Colonic mucosa (tissue), 4 donors: Measurements from ENCODE around the gene GHDC. TPM values are rescaled to one million over a fixed set of nuclear protein-coding genes. Genes with fewer than 3 reads are reported as not detected.
"Not testable (repeated sequence)": the region's sequence is repeated elsewhere in the genome, so short reads cannot be mapped to it uniquely, and the experiment has no call there.

Experiments
- DNase-seq: peaks from one replicate; pipeline ENCODE4 v3.0.0-alpha.2; 2020
- H3K27ac ChIP-seq: fragments of 200-600 bp; one replicate; pipeline ENCODE4 v1.8.0; 2021
- H3K27me3 ChIP-seq: fragments of 200-600 bp; one replicate; pipeline ENCODE4 v1.8.0; 2021
- H3K36me3 ChIP-seq: fragments of 200-600 bp; one replicate; pipeline ENCODE4 v1.8.0; 2021
- H3K4me1 ChIP-seq: fragments of 200-600 bp; one replicate; pipeline ENCODE4 v1.8.0; 2021; ENCODE audit warnings: mild to moderate bottlenecking
- H3K4me3 ChIP-seq: fragments of 200-600 bp; one replicate; pipeline ENCODE4 v1.8.0; 2021
- H3K9ac ChIP-seq, 2 donors: one replicate each; pipeline ENCODE4 v1.7.0; 2013; ENCODE audit warnings: control low read depth in 2 of 2, low read depth in 2 of 2, low read length in 2 of 2
- H3K9me3 ChIP-seq: fragments of 200-600 bp; one replicate; pipeline ENCODE4 v1.8.0; 2021
- intact Hi-C: fragments of 100-400 bp; cut with DNase I; formaldehyde crosslinking; loops from one replicate; pipeline ENCODE4 v1.14.1; 2022
- total RNA-seq, 2 donors: library from RNA; stranded (reverse); fragmentation: NEBNext Ultra II Directional in 1 of 2; extraction: Animal tissue kit (Norgen Biotek cat#: 25700) in 1 of 2; gene quantifications; one replicate each; pipeline ENCODE4 v1.2.1, GENCODE V29; 2021
- TF ChIP-seq, protein P1 (sequence below): fragments of 200-600 bp; IDR thresholded peaks from one replicate; pipeline ENCODE4 v1.8.0; 2022; ENCODE audit warnings: antibody characterized with exemption, mild to moderate bottlenecking
- donor health status: healthy.
- donor health status: DM: no; HTN: no; CAD: no.
- donor health status: DM: no; HTN: no; CAD: no.

GHDC gene
- total RNA-seq, 2 donors from 2014 or later, result 20.6 to 23.0 TPM

DNA sequence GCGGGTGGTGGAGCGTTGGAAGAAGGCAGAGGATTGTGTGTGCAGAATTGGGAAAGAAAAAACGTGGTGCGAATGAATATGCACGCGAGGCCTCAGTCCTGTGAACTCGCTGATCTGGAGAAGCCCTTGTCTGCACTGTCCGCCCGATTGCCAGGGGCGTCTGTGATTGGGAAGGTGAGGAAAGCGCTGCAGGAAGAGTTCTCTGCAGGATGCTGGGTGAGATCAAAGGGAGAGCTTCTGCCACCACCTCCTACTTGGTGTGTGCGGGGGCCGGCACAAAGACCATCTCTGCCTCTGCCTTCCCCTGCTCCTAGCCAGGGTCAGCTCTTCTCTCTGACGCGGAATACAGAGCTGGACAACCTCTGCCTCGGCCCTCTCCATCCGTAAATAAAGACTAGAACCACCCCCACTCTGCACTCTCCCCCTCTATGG lies 38.7 kb downstream of the GHDC start:
- peak overlapping the region in 1 of 2 donors; percentile 34 for H3K9ac ChIP-seq
- H3K27me3 ChIP-seq, result no peaks in the 10 kb centered on the region
- intact Hi-C loops, result no loop called here
- H3K9me3 ChIP-seq, result no peaks in the 10 kb centered on the region
- DNase-seq, result no peak
- TF ChIP-seq, protein P1, sequence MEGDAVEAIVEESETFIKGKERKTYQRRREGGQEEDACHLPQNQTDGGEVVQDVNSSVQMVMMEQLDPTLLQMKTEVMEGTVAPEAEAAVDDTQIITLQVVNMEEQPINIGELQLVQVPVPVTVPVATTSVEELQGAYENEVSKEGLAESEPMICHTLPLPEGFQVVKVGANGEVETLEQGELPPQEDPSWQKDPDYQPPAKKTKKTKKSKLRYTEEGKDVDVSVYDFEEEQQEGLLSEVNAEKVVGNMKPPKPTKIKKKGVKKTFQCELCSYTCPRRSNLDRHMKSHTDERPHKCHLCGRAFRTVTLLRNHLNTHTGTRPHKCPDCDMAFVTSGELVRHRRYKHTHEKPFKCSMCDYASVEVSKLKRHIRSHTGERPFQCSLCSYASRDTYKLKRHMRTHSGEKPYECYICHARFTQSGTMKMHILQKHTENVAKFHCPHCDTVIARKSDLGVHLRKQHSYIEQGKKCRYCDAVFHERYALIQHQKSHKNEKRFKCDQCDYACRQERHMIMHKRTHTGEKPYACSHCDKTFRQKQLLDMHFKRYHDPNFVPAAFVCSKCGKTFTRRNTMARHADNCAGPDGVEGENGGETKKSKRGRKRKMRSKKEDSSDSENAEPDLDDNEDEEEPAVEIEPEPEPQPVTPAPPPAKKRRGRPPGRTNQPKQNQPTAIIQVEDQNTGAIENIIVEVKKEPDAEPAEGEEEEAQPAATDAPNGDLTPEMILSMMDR, result no peak
- H3K27ac ChIP-seq, result no peak overlapping the region
- H3K36me3 ChIP-seq, result no peaks in the 10 kb centered on the region
- peak overlapping the region; percentile 99 for H3K4me3 ChIP-seq
- peaks cover 10% of the 10 kb centered on the region for H3K4me1 ChIP-seq

DNA sequence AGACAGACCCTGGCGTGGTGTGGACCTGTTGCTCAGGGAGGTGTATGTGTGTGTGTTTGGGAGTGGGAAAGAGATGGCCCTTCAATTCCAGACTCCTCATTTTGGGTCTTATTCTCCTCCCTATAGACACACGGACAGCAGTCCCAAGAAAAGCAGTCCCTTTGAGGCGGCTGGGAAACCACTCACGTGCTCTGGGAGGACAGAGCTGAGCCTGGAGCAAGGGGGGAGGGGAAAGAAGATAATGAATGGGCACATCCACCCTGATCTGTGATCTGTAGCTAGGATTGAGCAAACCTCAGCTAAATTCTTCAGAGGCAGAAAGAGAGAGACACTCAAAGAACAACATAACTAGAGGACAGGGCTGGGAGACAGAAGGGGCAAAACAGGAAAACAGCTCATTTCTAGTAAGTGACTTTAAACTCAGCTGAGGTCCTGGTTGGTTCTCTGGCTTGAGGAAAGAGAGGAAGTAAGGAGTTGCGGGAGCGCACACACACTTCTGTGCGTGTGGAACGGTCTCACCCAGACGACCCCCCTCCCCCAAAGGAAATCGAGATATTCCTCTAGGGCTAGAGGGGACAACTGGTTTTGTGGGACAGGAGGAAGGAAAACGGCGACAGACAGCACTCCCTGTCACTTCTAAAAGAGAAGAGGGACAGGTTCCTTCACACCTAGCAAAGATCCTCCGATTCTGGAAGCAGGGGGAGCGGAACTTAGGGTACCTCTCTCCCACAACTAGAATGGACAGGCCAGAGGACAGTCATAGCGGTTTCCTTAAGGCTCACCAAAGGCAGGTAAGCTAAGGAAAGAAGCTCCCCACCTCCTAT lies 40.2 kb downstream of the GHDC start:
- intact Hi-C loops, result no loop called here
- Histone ChIP-seq H3K27me3 (no peaks in the 10 kb centered on the region), H3K36me3 (no peaks in the 10 kb centered on the region), H3K27ac (peak overlapping the region; percentile 53), H3K9me3 (no peaks in the 10 kb centered on the region), H3K4me1 (peaks cover 10% of the 10 kb centered on the region), H3K9ac (peak overlapping the region; percentile 93 to 100), H3K4me3 (peak overlapping the region; percentile 99)
- DNase-seq, result peak; percentile 35
- TF ChIP-seq, protein P1, result no peak

DNA sequence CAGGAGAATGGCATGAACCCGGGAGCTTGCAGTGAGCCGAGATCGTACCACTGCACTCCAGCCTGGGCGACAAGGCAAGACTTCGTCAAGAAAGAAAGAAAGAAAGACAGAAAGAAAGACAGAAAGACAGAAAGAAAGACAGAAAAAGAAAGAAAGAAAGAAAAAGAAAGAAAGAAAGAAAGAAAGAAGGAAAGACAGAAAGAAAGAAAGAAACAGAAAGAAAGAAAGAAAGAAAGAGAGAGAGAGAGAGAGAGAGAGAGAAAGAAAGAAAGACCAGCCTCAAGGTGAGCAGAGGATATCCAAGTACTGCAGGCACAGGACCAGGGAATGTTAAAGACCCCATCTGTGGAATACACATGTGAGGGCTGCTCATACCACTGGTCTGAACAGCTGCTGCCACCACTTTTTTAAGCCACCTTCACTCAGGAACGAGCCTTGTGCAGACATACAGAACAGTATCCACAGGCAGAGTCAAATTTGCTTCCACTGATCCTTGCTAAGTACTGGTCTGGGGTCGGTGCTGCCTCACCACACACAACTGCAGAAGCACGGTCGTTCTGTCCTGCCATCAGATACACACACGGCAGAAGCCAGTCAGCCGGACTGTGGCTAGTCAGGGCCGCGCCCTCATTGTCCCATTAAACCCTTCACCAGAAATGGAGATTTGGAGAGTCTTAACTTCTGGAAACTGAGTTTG lies 47.2 kb downstream of the GHDC start:
- Histone ChIP-seq H3K4me3 (no peak overlapping the region), H3K27me3 (no peaks in the 10 kb centered on the region), H3K4me1 (peaks cover 7% of the 10 kb centered on the region), H3K9me3 (no peaks in the 10 kb centered on the region), H3K36me3 (no peaks in the 10 kb centered on the region), H3K27ac (no peak overlapping the region), H3K9ac (no peak overlapping the region)
- no peak for DNase-seq
- TF ChIP-seq, protein P1, result no peak
- intact Hi-C loops, result no loop called here

GRCh38 chr17:42143138-42143537 lies 51.2 kb downstream of the GHDC start:
- H3K27ac ChIP-seq, H3K27me3 ChIP-seq, intact Hi-C loops, H3K36me3 ChIP-seq, DNase-seq, H3K4me1 ChIP-seq, H3K9me3 ChIP-seq, H3K9ac ChIP-seq, H3K4me3 ChIP-seq: not testable (repeated sequence)

DNA sequence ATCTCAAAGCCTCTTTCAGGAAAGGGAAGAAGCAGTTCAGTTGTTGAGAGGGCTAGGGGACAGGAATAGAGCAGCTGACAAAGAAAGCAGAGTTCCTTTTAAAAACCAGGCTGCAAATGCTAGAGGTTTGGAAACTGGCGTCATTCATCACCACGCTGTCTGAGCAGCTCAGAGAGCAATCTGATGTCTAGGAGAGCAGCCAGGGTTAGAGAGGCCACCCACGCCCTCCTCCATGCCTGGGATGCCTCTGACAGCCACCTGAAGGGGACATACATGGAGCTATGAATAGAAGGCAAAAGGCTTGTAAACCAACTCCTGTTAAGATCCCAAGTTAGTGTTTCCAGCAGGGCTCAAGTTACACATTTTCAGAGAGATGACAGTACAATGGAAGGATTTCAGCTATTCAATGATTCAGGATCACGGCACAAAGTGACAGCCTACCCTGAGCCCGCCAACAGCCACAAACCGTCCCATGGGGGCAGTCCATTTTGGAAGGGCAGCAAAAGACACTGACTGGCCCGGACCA lies 51.9 kb downstream of the GHDC start:
- Histone ChIP-seq H3K9me3 (no peaks in the 10 kb centered on the region), H3K4me3 (no peak overlapping the region), H3K27me3 (no peaks in the 10 kb centered on the region), H3K9ac (no peak overlapping the region), H3K36me3 (peaks cover 4% of the 10 kb centered on the region), H3K4me1 (peaks cover 5% of the 10 kb centered on the region), H3K27ac (no peak overlapping the region)
- TF ChIP-seq, protein P1, result no peak
- intact Hi-C loops, result no loop called here
- no peak for DNase-seq
